IMR-90 (cell line): Measurements from ENCODE around the gene PPP1R13B. TPM values are rescaled to one million over a fixed set of nuclear protein-coding genes. Genes with fewer than 3 reads are reported as not detected.

Experiments
- ATAC-seq: fragments of 200-7000 bp; cut with Tn5 transposase; 2 replicates; pipeline ENCODE4 v1.9.1; 2020; ENCODE audit warnings: low read depth, mild to moderate bottlenecking, moderate library complexity
- BruUV-seq: library from RNA; stranded (reverse); fragments of 400-500 nt; replicated peaks from 2 replicates; lab custom pipeline; 2021; lab: Mats Ljungman, UMichigan
- CTCF ChIA-PET: fragments of 300-600 bp; formaldehyde crosslinking; extraction: SDS; loops from one replicate; lab custom pipeline; 2021; ENCODE audit warnings: antibody characterized with exemption; lab: Yijun Ruan, JAX
- POLR2A ChIA-PET: fragments of 300-600 bp; sonication (Branson Sonifier 250); formaldehyde crosslinking; loops from one replicate; lab custom pipeline; 2022; ENCODE audit warnings: antibody characterized with exemption; ENCODE audit not compliant: unreplicated experiment; lab: Charles Lee
- DNase-seq: peaks from one replicate; pipeline ENCODE4 v3.0.0; 2013
- H2AFZ ChIP-seq: replicated peaks from 2 replicates; pipeline ENCODE3; 2013; ENCODE audit warnings: low read length, mild to moderate bottlenecking; ENCODE audit not compliant: poor library complexity
- H2AK5ac ChIP-seq: 2 replicates; pipeline ENCODE4 v1.6.1; 2013; ENCODE audit warnings: low read depth, low read length, inconsistent platforms
- H2AK9ac ChIP-seq: replicated peaks from 2 replicates; pipeline ENCODE3; 2013; ENCODE audit warnings: mild to moderate bottlenecking, low read depth, low read length, moderate library complexity; ENCODE audit not compliant: poor library complexity
- H2BK120ac ChIP-seq: 2 replicates; pipeline ENCODE4 v1.6.1; 2013; ENCODE audit warnings: low read depth, low read length, inconsistent platforms
- H2BK15ac ChIP-seq: 3 replicates; pipeline ENCODE4 v1.6.1; 2013; ENCODE audit warnings: low read depth, low read length, inconsistent platforms
- H2BK20ac ChIP-seq: 2 replicates; pipeline ENCODE4 v1.6.1; 2013; ENCODE audit warnings: low read depth, mild to moderate bottlenecking, inconsistent platforms, low read length, moderate library complexity
- H2BK5ac ChIP-seq: 2 replicates; pipeline ENCODE4 v1.6.1; 2013; ENCODE audit warnings: mild to moderate bottlenecking, low read depth, low read length, inconsistent platforms; ENCODE audit not compliant: poor library complexity, severe bottlenecking
- H3K14ac ChIP-seq: replicated peaks from 2 replicates; pipeline ENCODE4 v1.6.1; 2013; ENCODE audit warnings: low read depth, low read length, inconsistent platforms
- H3K18ac ChIP-seq: 2 replicates; pipeline ENCODE4 v1.6.1; 2013; ENCODE audit warnings: low read depth, low read length, control low read depth
- H3K23ac ChIP-seq: 2 replicates; pipeline ENCODE4 v1.6.1; 2013; ENCODE audit warnings: low read depth, low read length, inconsistent platforms
- H3K27ac ChIP-seq: 2 replicates; pipeline ENCODE4 v1.5.1; 2013; ENCODE audit warnings: mild to moderate bottlenecking, control low read depth, low read length; ENCODE audit not compliant: insufficient read depth
- H3K27me3 ChIP-seq: 2 replicates; pipeline ENCODE4 v1.6.1; 2013; ENCODE audit warnings: low read length; ENCODE audit not compliant: control insufficient read depth, insufficient read depth
- H3K36me3 ChIP-seq: 2 replicates; pipeline ENCODE4 v1.6.1; 2013; ENCODE audit warnings: low read length, mixed read lengths; ENCODE audit not compliant: control insufficient read depth, insufficient read depth
- H3K4ac ChIP-seq: 2 replicates; pipeline ENCODE4 v1.6.1; 2013; ENCODE audit warnings: low read depth, low read length, inconsistent platforms
- H3K4me1 ChIP-seq: 2 replicates; pipeline ENCODE4 v1.6.1; 2013; ENCODE audit warnings: low read length, mixed read lengths; ENCODE audit not compliant: control insufficient read depth, insufficient read depth
- H3K4me2 ChIP-seq: 2 replicates; pipeline ENCODE4 v1.6.1; 2013; ENCODE audit warnings: low read depth, mild to moderate bottlenecking, control low read depth, low read length, moderate library complexity
- H3K4me3 ChIP-seq: 2 replicates; pipeline ENCODE4 v1.5.1; 2013; ENCODE audit warnings: low read depth, mild to moderate bottlenecking, control low read depth, low read length, moderate library complexity; ENCODE audit not compliant: insufficient read depth
- H3K56ac ChIP-seq: 2 replicates; pipeline ENCODE4 v1.6.1; 2013; ENCODE audit warnings: low read length, inconsistent platforms; ENCODE audit not compliant: insufficient read depth; ENCODE audit errors: extremely low read depth
- H3K79me1 ChIP-seq, 2 experiments: 2 replicates each; pipeline ENCODE4 v1.6.1; 2013; ENCODE audit warnings: low read length in 2 of 2, inconsistent platforms in 1 of 2, low read depth in 1 of 2
- H3K9ac ChIP-seq: 2 replicates; pipeline ENCODE4 v1.6.1; 2013; ENCODE audit warnings: low read depth, low read length, control low read depth
- H3K9me1 ChIP-seq: 2 replicates; pipeline ENCODE4 v1.6.1; 2013; ENCODE audit warnings: low read length, inconsistent platforms; ENCODE audit not compliant: insufficient read depth
- H3K9me3 ChIP-seq: 2 replicates; pipeline ENCODE4 v1.6.1; 2013; ENCODE audit warnings: low read length; ENCODE audit not compliant: control insufficient read depth, insufficient read depth
- H4K20me1 ChIP-seq: 2 replicates; pipeline ENCODE4 v1.6.1; 2013; ENCODE audit warnings: low read length, inconsistent platforms; ENCODE audit not compliant: insufficient read depth
- H4K5ac ChIP-seq: 2 replicates; pipeline ENCODE4 v1.6.1; 2013; ENCODE audit warnings: mild to moderate bottlenecking, low read depth, low read length, control low read depth
- H4K8ac ChIP-seq, 2 experiments: 2 replicates each; pipeline ENCODE4 v1.6.1; 2013; ENCODE audit warnings: low read depth in 2 of 2, low read length in 2 of 2, control low read depth in 1 of 2, inconsistent platforms in 1 of 2
- H4K91ac ChIP-seq: 2 replicates; pipeline ENCODE4 v1.6.1; 2013; ENCODE audit warnings: low read depth, low read length, inconsistent platforms; ENCODE audit not compliant: insufficient read depth
- BHLHE40 ChIP-seq: fragments of 150-350 bp; IDR thresholded peaks from 2 replicates; pipeline ENCODE4 v1.6.1; 2016; ENCODE audit warnings: mild to moderate bottlenecking, low read depth, low read length
- CEBPB ChIP-seq: IDR thresholded peaks from 2 replicates; pipeline ENCODE4 v1.6.1; 2012; ENCODE audit warnings: low read depth, low read length, improper control_type of control experiment
- CHD1 ChIP-seq: IDR thresholded peaks from 2 replicates; pipeline ENCODE4 v1.6.1; 2012; ENCODE audit warnings: low read depth, low read length, improper control_type of control experiment
- CTCF ChIP-seq: conservative IDR thresholded peaks from 2 replicates; pipeline ENCODE4 v1.5.1; 2012; ENCODE audit warnings: mild to moderate bottlenecking, low read depth, low read length, improper control_type of control experiment
- ELK1 ChIP-seq: fragments of 150-350 bp; IDR thresholded peaks from 2 replicates; pipeline ENCODE4 v1.6.1; 2016; ENCODE audit warnings: low read depth, mild to moderate bottlenecking, low read length, moderate library complexity, borderline replicate concordance
- FOS ChIP-seq: fragments of 150-350 bp; IDR thresholded peaks from 2 replicates; pipeline ENCODE4 v1.6.1; 2016; ENCODE audit warnings: low read depth, low read length
- MAFK ChIP-seq: IDR thresholded peaks from 2 replicates; pipeline ENCODE4 v1.6.1; 2012; ENCODE audit warnings: low read depth, low read length, improper control_type of control experiment
- MAZ ChIP-seq: IDR thresholded peaks from 2 replicates; pipeline ENCODE4 v1.6.1; 2012; ENCODE audit warnings: low read depth, mild to moderate bottlenecking, low read length, improper control_type of control experiment, moderate library complexity, borderline replicate concordance
- MXI1 ChIP-seq: IDR thresholded peaks from 2 replicates; pipeline ENCODE4 v1.6.1; 2012; ENCODE audit warnings: low read depth, mild to moderate bottlenecking, low read length, moderate library complexity, borderline replicate concordance
- NFE2L2 ChIP-seq: fragments of 150-350 bp; IDR thresholded peaks from 2 replicates; pipeline ENCODE4 v1.6.1; 2016; ENCODE audit warnings: low read depth, mild to moderate bottlenecking, low read length
- POLR2A ChIP-seq: IDR thresholded peaks from 2 replicates; pipeline ENCODE4 v1.6.1; 2012; ENCODE audit warnings: mild to moderate bottlenecking, low read depth, low read length
- RAD21 ChIP-seq: IDR thresholded peaks from 2 replicates; pipeline ENCODE4 v1.6.1; 2012; ENCODE audit warnings: low read length, improper control_type of control experiment
- RCOR1 ChIP-seq: IDR thresholded peaks from 2 replicates; pipeline ENCODE4 v1.6.1; 2012; ENCODE audit warnings: mild to moderate bottlenecking, low read length, improper control_type of control experiment; ENCODE audit not compliant: insufficient replicate concordance
- RFX5 ChIP-seq: IDR thresholded peaks from 2 replicates; pipeline ENCODE4 v1.8.0; 2012; ENCODE audit warnings: low read depth, mild to moderate bottlenecking, low read length, moderate library complexity
- SMC3 ChIP-seq: fragments of 150-350 bp; IDR thresholded peaks from 2 replicates; pipeline ENCODE4 v1.6.1; 2016; ENCODE audit warnings: low read depth, mild to moderate bottlenecking, antibody characterized with exemption, low read length, moderate library complexity
- USF2 ChIP-seq: fragments of 150-350 bp; IDR thresholded peaks from 2 replicates; pipeline ENCODE4 v1.6.1; 2017; ENCODE audit warnings: mild to moderate bottlenecking, antibody characterized with exemption, low read length, low read depth
- WGBS, 2 experiments: methylation state at CpG; one replicate each; pipeline versions ENCODE4 v1.1.5 to v1.1.7; 2013; ENCODE audit warnings: missing lambda C conversion rate in 2 of 2; ENCODE audit not compliant: insufficient read length in 1 of 2; ENCODE audit errors: extremely low coverage in 2 of 2; 5-methylcytosine and 5-hydroxymethylcytosine counted together
- dilution Hi-C: fragments of 300-500 bp; cut with HindIII; formaldehyde crosslinking; loops from one replicate; pipeline ENCODE4 v1.14.3; 2018; ENCODE audit warnings: low sequenced_read_pairs; ENCODE audit not compliant: unreplicated experiment
- in situ Hi-C: fragments of 300-500 bp; cut with MboI; formaldehyde crosslinking; loops from 3 replicates; pipeline ENCODE4 v1.14.3; 2019; ENCODE audit warnings: low sequenced_read_pairs, inconsistent platforms, mixed read lengths
- intact Hi-C: fragments of 100-400 bp; cut with micrococcal nuclease; formaldehyde crosslinking; loops from 2 replicates; pipeline ENCODE4 v1.10.0; 2022
- polyA plus RNA-seq, 3 experiments: library from polyadenylated mRNA; depleted of rRNA; stranded (reverse); fragments of >200 nt; gene quantifications; 2 replicates each; pipeline ENCODE4 v1.2.3, GENCODE V29; 2012; ENCODE audit warnings: low replicate concordance in 1 of 3
- total RNA-seq: library from RNA; depleted of rRNA; stranded (reverse); fragments of >200 nt; gene quantifications from 2 replicates; pipeline ENCODE4 v1.2.3, GENCODE V29; 2012

The PPP1R13B gene
- total and polyA plus RNA-seq, 2 of the 4 experiments (the other 2 are of a cell fraction) = 1.6 to 2.8 TPM

GRCh38 chr14:103755060-103755459 is 92.3 kb downstream of the PPP1R13B start:
- Histone ChIP-seq H3K9ac (no peak overlapping the region), H2BK15ac (no peak overlapping the region), H3K18ac (no peak overlapping the region), H3K14ac (no peak overlapping the region), H3K4me2 (no peak overlapping the region), H3K9me1 (no peaks in the 10 kb centered on the region), H2AFZ (no peak overlapping the region), H3K4ac (no peak overlapping the region), H2AK9ac (no peak overlapping the region), H3K27ac (no peak overlapping the region), H3K56ac (no peak overlapping the region), H3K4me3 (no peak overlapping the region), H4K8ac (no peak overlapping the region), H3K4me1 (no peaks in the 10 kb centered on the region), H4K91ac (no peak overlapping the region), H2BK20ac (no peak overlapping the region), H3K79me1 (no peaks in the 10 kb centered on the region), H2BK120ac (no peak overlapping the region), H3K27me3 (no peaks in the 10 kb centered on the region), H2BK5ac (no peak overlapping the region), H3K36me3 (no peaks in the 10 kb centered on the region), H3K23ac (no peak overlapping the region), H4K20me1 (no peaks in the 10 kb centered on the region), H2AK5ac (no peak overlapping the region), H4K5ac (no peak overlapping the region), H3K9me3 (no peaks in the 10 kb centered on the region)
- ATAC-seq (no peak), DNase-seq (no peak)
- TF ChIP-seq MXI1 (no peak), BHLHE40 (no peak), POLR2A (no peak), MAZ (no peak), CEBPB (no peak), USF2 (no peak), ELK1 (no peak), RAD21 (no peak), CHD1 (no peak), CTCF (no peak), NFE2L2 (no peak), MAFK (no peak), FOS (no peak), SMC3 (no peak), RCOR1 (no peak), RFX5 (no peak)
- BruUV-seq = no TSS peak
- intact Hi-C loops (no loop called here), dilution Hi-C loops (no loop called here), in situ Hi-C loops (no loop called here)
- ChIA-PET POLR2A (no interaction called here), CTCF (no interaction called here)
- 95% methylated on average over 4 of the region's 6 CpGs; no CpG with 5 or more reads in 1 of the 2 experiments for WGBS, 2 experiments
